Measurements from ENCODE around the gene TRIM2. TPM values are rescaled to one million over a fixed set of nuclear protein-coding genes. Genes with fewer than 3 reads are reported as not detected.

Gene TRIM2
- total RNA-seq, 1 donor from 2014 or later = 28.7 TPM

DNA sequence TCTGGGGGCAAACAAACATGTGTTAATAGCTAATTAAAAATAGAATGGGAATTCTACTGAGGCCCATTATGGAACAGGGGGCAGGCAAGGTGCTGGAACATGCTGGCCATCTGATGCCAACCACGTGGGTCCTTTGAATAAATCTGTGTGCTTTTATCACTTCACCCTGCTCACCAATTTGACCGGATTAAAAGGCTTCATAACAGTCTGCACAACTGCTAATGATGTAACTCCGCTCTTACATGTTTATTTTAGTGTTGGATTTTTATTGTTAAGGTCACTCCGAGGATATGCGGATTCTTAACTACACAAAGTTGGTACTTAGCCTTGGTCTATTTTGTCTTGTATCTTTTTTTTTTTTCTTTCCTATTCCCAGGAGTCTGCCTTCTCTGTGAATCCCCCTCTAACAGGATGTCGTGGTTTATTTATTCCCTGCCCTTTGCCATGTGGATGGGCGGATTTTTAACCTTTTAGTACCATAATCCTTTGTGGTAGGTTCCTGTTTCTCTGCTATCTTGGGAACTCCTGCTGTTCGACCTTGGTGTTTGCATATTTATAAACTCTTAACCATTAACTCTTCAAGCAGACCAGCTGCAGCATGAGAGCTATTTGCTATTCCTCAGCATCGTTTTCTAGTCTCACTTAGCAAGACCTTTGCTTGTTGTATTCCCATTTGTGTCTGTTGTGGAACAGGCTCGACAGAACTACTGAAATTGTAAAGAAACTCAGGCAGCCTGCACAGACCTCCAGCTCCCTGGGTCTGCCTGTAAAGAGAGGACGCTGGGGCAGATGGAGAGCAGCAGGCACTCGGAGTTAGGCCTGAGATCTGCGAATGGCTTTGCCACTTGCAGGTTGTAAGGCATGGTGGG, 38.0 kb downstream of the TRIM2 start:
- DNase-seq (ENCODE audit: extremely low spot score in 2 of 2) = no peak
- Histone ChIP-seq H3K4me1 (peaks cover 11% of the 10 kb centered on the region), H3K27me3 (no peaks in the 10 kb centered on the region), H3K27ac (no peak overlapping the region), H3K4me3 (no peak overlapping the region), H3K36me3 (no peaks in the 10 kb centered on the region), H3K9me3 (no peaks in the 10 kb centered on the region)
- intact Hi-C loops (cut with DNase I) = no loop called here
- TF ChIP-seq POLR2A (IDR thresholded peaks at IDR 0.05) (no peak), CTCF (IDR thresholded peaks at IDR 0.05) (no peak), POLR2AphosphoS5 (IDR thresholded peaks at IDR 0.05; ENCODE audit: insufficient read depth in 1 of 2, low read depth in 1 of 2) (no peak)

GRCh38 chr4:153242839-153243324, 38.6 kb downstream of the TRIM2 start:
- intact Hi-C loops (cut with DNase I) = no loop called here
- H3K4me1 ChIP-seq = peaks cover 11% of the 10 kb centered on the region
- no peak overlapping the region for H3K27ac ChIP-seq
- H3K9me3 ChIP-seq = no peaks in the 10 kb centered on the region
- H3K36me3 ChIP-seq = no peaks in the 10 kb centered on the region
- H3K4me3 ChIP-seq = no peak overlapping the region
- TF ChIP-seq CTCF (IDR thresholded peaks at IDR 0.05) (no peak), POLR2AphosphoS5 (IDR thresholded peaks at IDR 0.05; ENCODE audit: insufficient read depth in 1 of 2, low read depth in 1 of 2) (no peak), POLR2A (IDR thresholded peaks at IDR 0.05) (no peak)
- no peaks in the 10 kb centered on the region for H3K27me3 ChIP-seq
- no peak for DNase-seq (ENCODE audit: extremely low spot score in 2 of 2)

- intact Hi-C loops (cut with DNase I) = no loop called here
- DNase-seq (ENCODE audit: extremely low spot score in 2 of 2) = no peak
- H3K4me1 ChIP-seq = peaks cover 12% of the 10 kb centered on the region
- H3K4me3 ChIP-seq = no peak overlapping the region
- H3K27me3 ChIP-seq = no peaks in the 10 kb centered on the region
- no peaks in the 10 kb centered on the region for H3K36me3 ChIP-seq
- no peak overlapping the region for H3K27ac ChIP-seq
- TF ChIP-seq POLR2AphosphoS5 (IDR thresholded peaks at IDR 0.05; ENCODE audit: insufficient read depth in 1 of 2, low read depth in 1 of 2) (no peak), CTCF (IDR thresholded peaks at IDR 0.05) (no peak), POLR2A (IDR thresholded peaks at IDR 0.05) (no peak)
- no peaks in the 10 kb centered on the region for H3K9me3 ChIP-seq
Observed at GRCh38 chr4:153243468-153243867, 39.2 kb downstream of the TRIM2 start.

GRCh38 chr4:153244969-153245368, 40.7 kb downstream of the TRIM2 start:
- no peak for DNase-seq (ENCODE audit: extremely low spot score in 2 of 2)
- H3K9me3 ChIP-seq = no peaks in the 10 kb centered on the region
- H3K27me3 ChIP-seq = no peaks in the 10 kb centered on the region
- TF ChIP-seq POLR2AphosphoS5 (IDR thresholded peaks at IDR 0.05; ENCODE audit: insufficient read depth in 1 of 2, low read depth in 1 of 2) = no peak
- no peaks in the 10 kb centered on the region for H3K36me3 ChIP-seq
- no peak overlapping the region for H3K4me3 ChIP-seq
- H3K4me1 ChIP-seq = peaks cover 23% of the 10 kb centered on the region
- H3K27ac ChIP-seq = no peak overlapping the region
- intact Hi-C loops (cut with DNase I) = no loop called here

- H3K4me3 ChIP-seq = no peak overlapping the region
- H3K9me3 ChIP-seq = no peaks in the 10 kb centered on the region
Observed at GRCh38 chr4:153245775-153246174, 41.5 kb downstream of the TRIM2 start.

More at GRCh38 chr4:153245775-153246174, 41.5 kb downstream of the TRIM2 start:
- intact Hi-C loops (cut with DNase I) = no loop called here
- Histone ChIP-seq H3K36me3 (no peaks in the 10 kb centered on the region), H3K4me1 (peaks cover 23% of the 10 kb centered on the region), H3K27ac (no peak overlapping the region), H3K27me3 (no peaks in the 10 kb centered on the region)
- no peak for DNase-seq (ENCODE audit: extremely low spot score in 2 of 2)
- TF ChIP-seq POLR2AphosphoS5 (IDR thresholded peaks at IDR 0.05; ENCODE audit: insufficient read depth in 1 of 2, low read depth in 1 of 2) (no peak), CTCF (IDR thresholded peaks at IDR 0.05) (no peak), POLR2A (IDR thresholded peaks at IDR 0.05) (no peak)

All from vagina (tissue), 2 donors.